NCI-H2081 treated with DMSO at 0.1 percent for 48 hours (cell line): ENCODE data around the gene BTG2.
"Not testable (repeated sequence)": the region's sequence is repeated elsewhere in the genome, so short reads cannot be mapped to it uniquely, and the experiment has no call there.

Experiments used
- DNase-seq: peaks from one replicate; lab custom pipeline; 2025; lab: John Stamatoyannopoulos, UW

The BTG2 gene

GRCh38 chr1:203295796-203296195 is 9.5 kb upstream of the BTG2 start:
- DNase-seq, result no peak

DNA sequence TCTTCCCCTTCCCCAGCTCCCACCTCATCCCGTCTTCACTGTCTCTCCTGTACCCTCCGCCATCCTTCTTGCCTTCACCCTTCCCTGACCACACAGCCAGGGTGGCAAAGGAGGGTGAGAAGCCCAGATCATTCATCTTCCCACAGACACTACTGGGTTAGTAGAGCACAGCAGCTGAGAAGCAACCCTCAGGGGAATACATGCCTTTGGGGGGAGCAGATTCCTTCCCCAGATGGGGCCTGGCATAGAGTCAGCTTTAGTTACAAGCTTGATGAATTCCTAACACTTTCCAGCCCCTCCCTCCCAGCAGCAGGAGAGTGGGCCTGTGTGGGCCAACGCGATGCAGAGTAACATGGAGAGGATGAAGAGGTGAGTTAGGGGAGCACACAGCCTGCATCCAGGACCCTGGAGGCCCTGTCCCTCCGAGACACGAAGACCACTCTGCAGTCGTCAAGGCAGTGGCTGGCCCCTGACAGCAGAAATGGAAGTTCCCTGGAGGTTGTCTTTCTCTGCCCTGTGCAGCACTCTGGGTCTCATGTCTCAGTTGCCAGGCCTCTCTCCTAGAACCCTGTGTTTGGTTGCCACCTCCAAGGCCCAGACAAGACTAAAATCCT is 8.8 kb upstream of the BTG2 start:
- DNase-seq, result no peak

- no peak for DNase-seq
These were observed 6.2 kb upstream of the BTG2 start for GRCh38 chr1:203299169-203299568.

- not testable (repeated sequence) for DNase-seq
These were observed 5.4 kb upstream of the BTG2 start for GRCh38 chr1:203299719-203300429.

DNA sequence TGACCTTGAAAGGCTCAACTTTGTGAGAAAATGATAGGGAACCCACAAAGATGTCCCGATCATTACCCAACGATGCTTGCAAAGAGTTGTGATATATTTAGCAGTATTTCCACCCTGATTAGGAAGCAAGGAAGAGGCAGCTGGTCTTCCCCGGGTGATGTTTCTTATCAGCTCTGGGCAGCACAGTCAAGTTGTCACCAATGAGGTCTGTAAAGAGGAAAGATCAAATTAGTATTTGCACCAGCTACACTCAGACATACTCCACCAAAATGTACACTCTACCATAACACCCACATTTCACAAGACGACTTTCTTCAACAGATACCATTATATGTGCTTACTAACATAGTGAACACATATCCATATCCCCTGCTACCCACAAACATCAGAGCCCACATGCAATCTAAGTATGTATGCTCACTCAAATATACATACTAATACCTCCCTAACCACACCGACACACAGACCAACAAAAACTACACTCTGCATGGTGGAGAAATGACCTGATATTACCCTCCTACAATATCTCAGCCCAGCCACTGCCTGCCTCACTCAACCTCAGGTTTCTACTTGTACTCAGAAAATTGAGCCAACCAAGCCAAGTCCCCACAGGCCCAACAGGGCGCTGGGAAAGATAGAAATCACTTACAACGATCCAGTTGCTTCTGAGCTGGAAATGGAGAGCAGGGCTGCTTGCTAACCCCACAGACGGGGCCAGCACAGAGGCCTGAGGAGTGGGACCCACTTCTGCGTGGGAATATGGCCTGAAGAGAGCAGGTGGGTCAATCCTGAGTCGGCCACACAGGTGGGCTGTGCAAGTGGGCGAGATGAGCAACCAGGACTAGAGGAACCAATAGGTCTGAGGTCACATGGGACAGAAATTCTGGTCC is 4.6 kb upstream of the BTG2 start:
- DNase-seq, result no peak

GRCh38 chr1:203301331-203301668 is 4.0 kb upstream of the BTG2 start:
- no peak for DNase-seq

DNA sequence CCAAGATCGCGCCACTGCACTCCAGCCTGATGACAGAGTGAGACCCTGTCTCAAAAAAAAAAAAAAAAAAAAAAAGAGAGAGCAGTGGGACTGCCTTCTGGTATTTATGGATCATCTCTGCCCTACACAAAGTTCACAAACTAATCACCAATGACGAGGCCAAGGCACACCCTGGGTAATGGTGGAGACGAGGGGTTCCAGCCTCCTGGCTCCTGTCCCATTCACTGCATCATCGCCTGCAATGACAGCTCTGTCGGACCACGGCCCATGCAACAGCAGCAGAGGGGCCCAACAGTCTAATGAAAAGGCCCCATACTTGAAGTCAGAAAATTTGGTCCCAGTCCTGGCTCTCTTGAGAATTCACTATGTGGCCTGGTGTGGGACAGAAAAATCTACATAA is 2.9 kb upstream of the BTG2 start:
- DNase-seq, result no peak

GRCh38 chr1:203302894-203303293 is 2.4 kb upstream of the BTG2 start:
- no peak for DNase-seq

GRCh38 chr1:203304391-203304918 is 864 bp upstream of the BTG2 start:
- DNase-seq, result no peak

- DNase-seq, result no peak
These were observed 430 bp downstream of the BTG2 start for GRCh38 chr1:203305809-203306088.

DNA sequence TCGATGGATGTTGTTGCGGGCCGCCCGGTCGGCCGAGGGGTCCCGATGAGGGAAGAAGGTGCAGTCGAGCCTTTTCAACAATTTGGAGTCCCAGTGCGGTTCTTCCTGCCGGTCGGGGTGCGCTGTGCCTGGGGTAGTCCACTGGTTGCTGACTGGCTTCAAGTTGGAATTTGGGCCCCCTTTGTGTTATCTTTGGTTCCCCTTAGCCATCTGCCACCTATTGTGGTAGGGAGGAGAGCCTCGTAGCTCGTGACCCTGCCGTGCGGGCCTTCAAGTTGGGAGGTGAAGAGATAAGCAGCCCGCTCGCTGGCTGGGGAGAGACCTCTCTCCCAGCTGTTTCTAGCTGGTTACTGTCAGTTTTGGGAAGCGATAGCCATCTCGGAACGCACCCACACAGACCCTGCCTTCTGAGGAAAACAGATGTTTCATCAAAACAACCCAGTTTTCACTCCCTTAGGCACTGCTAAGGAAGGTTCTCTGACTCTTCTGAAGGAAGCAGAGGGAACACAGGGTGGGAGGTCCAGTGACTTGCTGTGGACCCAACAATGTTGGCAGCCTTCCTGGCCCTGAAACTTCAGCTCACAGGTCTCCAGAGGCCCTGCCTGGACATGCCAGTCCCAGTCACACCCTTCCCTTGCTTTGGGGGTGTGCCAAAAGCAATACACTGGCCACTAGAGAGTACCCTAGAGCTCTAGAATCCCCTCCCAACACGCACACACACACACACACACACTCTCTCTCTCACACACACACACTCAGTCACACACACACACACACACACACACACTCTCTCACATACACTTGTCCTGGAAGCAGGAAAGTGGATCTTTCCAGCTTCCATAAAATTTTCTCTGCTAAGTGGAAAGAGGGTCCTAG is 1.0 kb downstream of the BTG2 start:
- DNase-seq, result peak; percentile 19

- DNase-seq, result no peak
These were observed 1.7 kb downstream of the BTG2 start for GRCh38 chr1:203306965-203307541.

DNA sequence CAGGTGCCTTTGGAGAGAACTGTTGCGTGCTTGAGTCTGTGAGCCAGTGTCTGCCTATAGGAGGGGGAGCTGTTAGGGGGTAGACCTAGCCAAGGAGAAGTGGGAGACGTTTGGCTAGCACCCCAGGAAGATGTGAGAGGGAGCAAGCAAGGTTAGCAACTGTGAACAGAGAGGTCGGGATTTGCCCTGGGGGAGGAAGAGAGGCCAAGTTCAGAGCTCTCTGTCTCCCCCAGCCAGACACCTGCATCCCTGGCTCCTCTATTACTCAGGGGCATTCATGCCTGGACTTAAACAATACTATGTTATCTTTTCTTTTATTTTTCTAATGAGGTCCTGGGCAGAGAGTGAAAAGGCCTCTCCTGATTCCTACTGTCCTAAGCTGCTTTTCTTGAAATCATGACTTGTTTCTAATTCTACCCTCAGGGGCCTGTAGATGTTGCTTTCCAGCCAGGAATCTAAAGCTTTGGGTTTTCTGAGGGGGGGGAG is 2.4 kb downstream of the BTG2 start:
- DNase-seq, result no peak

- DNase-seq, result no peak
These were observed 3.1 kb downstream of the BTG2 start for GRCh38 chr1:203308328-203308922.

DNA sequence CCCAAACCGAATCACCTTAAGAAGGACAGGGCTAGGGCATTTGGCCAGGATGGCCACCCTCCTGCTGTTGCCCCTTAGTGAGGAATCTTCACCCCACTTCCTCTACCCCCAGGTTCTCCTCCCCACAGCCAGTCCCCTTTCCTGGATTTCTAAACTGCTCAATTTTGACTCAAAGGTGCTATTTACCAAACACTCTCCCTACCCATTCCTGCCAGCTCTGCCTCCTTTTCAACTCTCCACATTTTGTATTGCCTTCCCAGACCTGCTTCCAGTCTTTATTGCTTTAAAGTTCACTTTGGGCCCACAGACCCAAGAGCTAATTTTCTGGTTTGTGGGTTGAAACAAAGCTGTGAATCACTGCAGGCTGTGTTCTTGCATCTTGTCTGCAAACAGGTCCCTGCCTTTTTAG is 3.6 kb downstream of the BTG2 start:
- DNase-seq, result no peak

DNA sequence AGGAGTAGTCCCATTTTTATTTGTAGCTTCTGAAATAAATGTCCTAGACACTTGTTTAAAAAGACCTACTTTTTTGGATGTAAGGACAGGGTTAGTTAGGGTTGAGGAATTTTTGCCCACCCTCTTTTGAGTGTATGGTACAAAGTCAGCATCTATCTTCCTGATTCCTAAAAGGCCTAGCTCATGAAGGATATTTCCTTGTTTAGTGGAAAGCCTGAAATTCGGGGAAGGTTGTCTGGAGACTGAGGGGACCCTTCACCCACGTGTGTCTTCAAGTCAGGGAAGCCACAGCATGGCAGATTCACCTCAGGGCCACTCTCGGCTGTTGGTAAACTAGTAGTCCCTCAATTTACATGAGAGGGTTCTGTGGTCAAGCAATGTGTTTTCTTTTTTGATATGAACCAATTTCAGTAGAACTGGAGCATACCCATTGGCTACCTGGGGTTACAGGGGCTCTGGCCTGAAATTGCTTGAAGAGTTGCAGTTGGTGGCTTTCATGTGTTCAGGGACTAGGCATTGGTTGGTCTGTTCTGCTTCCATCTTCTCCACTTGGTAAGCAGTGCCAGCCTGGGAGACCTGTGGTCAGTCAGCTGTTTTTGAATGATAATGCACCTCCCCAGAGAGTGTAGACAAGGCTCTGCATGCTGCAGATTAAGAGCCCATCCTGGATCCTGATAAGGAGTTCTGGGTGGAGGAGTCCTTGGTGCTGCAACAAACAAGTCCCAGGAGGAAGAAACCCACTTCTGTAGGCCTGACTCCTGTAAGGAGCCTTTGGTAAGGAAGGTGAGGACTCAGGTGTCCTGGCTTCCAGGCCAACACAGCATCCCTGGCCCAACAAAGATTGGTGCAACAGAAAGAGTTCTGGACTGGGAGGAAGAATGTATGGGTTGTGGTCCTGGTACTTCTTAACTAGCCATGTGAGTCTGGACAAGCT is 6.3 kb downstream of the BTG2 start:
- no peak for DNase-seq

DNA sequence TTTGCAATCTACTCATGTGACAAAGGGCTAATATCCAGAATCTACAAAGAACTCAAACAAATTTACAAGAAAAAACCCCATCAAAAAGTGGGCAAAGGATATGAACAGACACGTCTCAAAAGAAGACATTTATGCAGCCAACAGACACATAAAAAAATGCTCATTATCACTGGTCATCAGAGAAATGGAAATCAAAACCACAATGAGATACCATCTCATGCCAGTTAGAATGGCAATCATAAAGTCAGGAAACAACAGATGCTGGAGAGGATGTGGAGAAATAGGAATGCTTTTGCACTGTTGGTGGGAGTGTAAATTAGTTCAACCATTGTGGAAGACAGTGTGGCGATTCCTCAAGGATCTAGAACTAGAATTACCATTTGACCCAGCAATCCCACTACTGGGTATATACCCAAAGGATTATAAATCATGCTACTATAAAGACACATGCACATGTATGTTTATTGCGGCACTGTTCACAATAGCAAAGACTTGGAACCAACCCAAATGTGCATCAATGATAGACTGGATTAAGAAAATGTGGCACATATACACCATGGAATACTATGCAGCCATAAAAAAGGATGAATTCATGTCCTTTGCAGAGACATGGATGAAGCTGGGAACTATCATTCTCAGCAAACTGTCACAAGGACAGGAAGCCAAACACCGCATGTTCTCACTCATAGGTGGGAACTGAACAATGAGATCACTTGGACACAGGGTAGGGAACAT is 8.9 kb downstream of the BTG2 start:
- not testable (repeated sequence) for DNase-seq

GRCh38 chr1:203316626-203317093 is 11.3 kb downstream of the BTG2 start:
- no peak for DNase-seq
